C4-2B (cell line): ENCODE data around the gene RPP38.

ENCODE experiments used
- ZFX ChIP-seq: fragments of 450-650 bp; IDR thresholded peaks from 2 replicates; pipeline ENCODE4 v1.6.1; 2017
- TF ChIP-seq, protein P1 (sequence below): fragments of 450-650 bp; conservative IDR thresholded peaks from 2 replicates; pipeline ENCODE4 v1.5.1; 2017; ENCODE audit warnings: mild to moderate bottlenecking

DNA sequence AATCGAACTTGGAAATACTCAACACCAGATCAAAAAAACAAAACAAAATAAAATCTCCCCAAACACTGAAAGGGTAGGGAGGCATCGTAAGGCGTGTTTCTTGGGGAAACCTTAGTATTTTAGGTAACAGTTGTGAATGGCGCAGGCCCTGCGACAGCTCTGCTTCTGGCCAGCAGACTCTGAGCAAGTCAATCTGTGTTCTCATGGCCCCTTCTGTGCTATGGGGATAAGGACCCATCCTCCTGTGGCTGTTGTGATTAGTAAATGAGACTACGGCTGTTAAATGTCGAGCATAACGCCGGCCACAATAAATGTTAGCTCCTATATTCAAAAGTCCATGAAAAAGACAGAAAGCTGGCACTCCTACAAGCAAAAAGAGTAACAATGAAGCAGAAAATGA is 27.0 kb downstream of the RPP38 start:
- TF ChIP-seq, protein P1, sequence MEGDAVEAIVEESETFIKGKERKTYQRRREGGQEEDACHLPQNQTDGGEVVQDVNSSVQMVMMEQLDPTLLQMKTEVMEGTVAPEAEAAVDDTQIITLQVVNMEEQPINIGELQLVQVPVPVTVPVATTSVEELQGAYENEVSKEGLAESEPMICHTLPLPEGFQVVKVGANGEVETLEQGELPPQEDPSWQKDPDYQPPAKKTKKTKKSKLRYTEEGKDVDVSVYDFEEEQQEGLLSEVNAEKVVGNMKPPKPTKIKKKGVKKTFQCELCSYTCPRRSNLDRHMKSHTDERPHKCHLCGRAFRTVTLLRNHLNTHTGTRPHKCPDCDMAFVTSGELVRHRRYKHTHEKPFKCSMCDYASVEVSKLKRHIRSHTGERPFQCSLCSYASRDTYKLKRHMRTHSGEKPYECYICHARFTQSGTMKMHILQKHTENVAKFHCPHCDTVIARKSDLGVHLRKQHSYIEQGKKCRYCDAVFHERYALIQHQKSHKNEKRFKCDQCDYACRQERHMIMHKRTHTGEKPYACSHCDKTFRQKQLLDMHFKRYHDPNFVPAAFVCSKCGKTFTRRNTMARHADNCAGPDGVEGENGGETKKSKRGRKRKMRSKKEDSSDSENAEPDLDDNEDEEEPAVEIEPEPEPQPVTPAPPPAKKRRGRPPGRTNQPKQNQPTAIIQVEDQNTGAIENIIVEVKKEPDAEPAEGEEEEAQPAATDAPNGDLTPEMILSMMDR, result no peak
- TF ChIP-seq ZFX, result no peak
